Activated B cell treated with CpG ODN at 0.5 μM for 24 hours (primary cell): ENCODE data around the gene SNPH. TPM values are rescaled to one million over a fixed set of nuclear protein-coding genes. Genes with fewer than 3 reads are reported as not detected.

Source experiments
- total RNA-seq: library from RNA; stranded (reverse); gene quantifications from 2 replicates; pipeline ENCODE4 v1.2.3, GENCODE V29; 2022

SNPH gene
- total RNA-seq, 1 donor from 2014 or later: 0.86 TPM

Other genes with a start within 250 kb of the SNPH start
- 130 and 137 TPM in 2 replicates for gene PSMF1, start 147.7 kb upstream of the SNPH start, total RNA-seq
- 0.20 TPM in 1 of 2 replicates, not detected in the other for gene TMEM74B, start 81.3 kb upstream of the SNPH start, total RNA-seq
- not detected in 2 replicates for gene C20orf202, start 62.8 kb upstream of the SNPH start, total RNA-seq
- not detected in 2 replicates for gene RAD21L1, start 40.2 kb upstream of the SNPH start, total RNA-seq
- 0.51 and 1.2 TPM in 2 replicates for gene SDCBP2, start 62.8 kb downstream of the SNPH start, total RNA-seq
- gene FKBP1A, start 126.8 kb downstream of the SNPH start, total RNA-seq: 128 and 134 TPM in 2 replicates
- gene NSFL1C, start 200.6 kb downstream of the SNPH start, total RNA-seq: 81.7 and 89.4 TPM in 2 replicates
- not detected in 2 replicates for gene SIRPB2, start 225.1 kb downstream of the SNPH start, total RNA-seq